SU-DHL-6 (cell line): ENCODE data around the gene B4GALT6.

ENCODE experiments used
- H2AFZ ChIP-seq: fragments of 200-600 bp; sonication (generic); 2 replicates; pipeline ENCODE4 v1.6.1; 2014; ENCODE audit warnings: low read depth, mild to moderate bottlenecking, moderate library complexity, mixed read lengths, antibody characterized with exemption, low read length; ENCODE audit not compliant: severe bottlenecking
- H3F3A ChIP-seq: fragments of 200-600 bp; shearing (Covaris generic); 2 replicates; pipeline ENCODE4 v1.6.0; 2016; ENCODE audit warnings: antibody characterized with exemption, mild to moderate bottlenecking; ENCODE audit not compliant: insufficient read depth
- H3K27ac ChIP-seq: fragments of 200-600 bp; sonication (generic); 2 replicates; pipeline ENCODE4 v1.5.1; 2016; ENCODE audit warnings: low read depth, mild to moderate bottlenecking, low read length, moderate library complexity, mixed read lengths
- H3K27me3 ChIP-seq: fragments of 200-600 bp; sonication (generic), shearing (Covaris generic); 2 replicates; pipeline ENCODE4 v1.6.0; 2014; ENCODE audit warnings: mild to moderate bottlenecking, low read length
- H3K36me3 ChIP-seq: fragments of 200-600 bp; sonication (generic); 2 replicates; pipeline ENCODE4 v1.6.1; 2014; ENCODE audit warnings: mild to moderate bottlenecking, low read length, mixed read lengths
- H3K4me2 ChIP-seq: fragments of 300-600, 200-600 bp; shearing (Covaris generic), sonication (generic); 2 replicates; pipeline ENCODE4 v1.6.0; 2014; ENCODE audit warnings: low read length, low read depth, mild to moderate bottlenecking; ENCODE audit not compliant: poor library complexity, severe bottlenecking
- H3K4me3 ChIP-seq: fragments of 200-600 bp; sonication (generic); 2 replicates; pipeline ENCODE4 v1.5.1; 2014; ENCODE audit warnings: antibody characterized with exemption, low read length, mild to moderate bottlenecking, mixed read lengths; ENCODE audit not compliant: insufficient read depth, poor library complexity, severe bottlenecking
- H3K79me2 ChIP-seq: fragments of 200-600 bp; sonication (generic); 2 replicates; pipeline ENCODE4 v1.6.1; 2014; ENCODE audit warnings: mild to moderate bottlenecking, low read length, moderate library complexity; ENCODE audit not compliant: insufficient read depth
- H3K9ac ChIP-seq: fragments of 200-600 bp; sonication (generic); 2 replicates; pipeline ENCODE4 v1.7.0; 2014; ENCODE audit warnings: mild to moderate bottlenecking, low read length
- H3K9me2 ChIP-seq: fragments of 200-600 bp; sonication (generic); replicated peaks from 2 replicates; pipeline ENCODE4 v1.6.1; 2014; ENCODE audit warnings: low read length; ENCODE audit not compliant: insufficient read depth
- H3K9me3 ChIP-seq: fragments of 200-600 bp; sonication (generic); 2 replicates; pipeline ENCODE4 v1.6.1; 2014; ENCODE audit warnings: low read length, mixed read lengths; ENCODE audit not compliant: insufficient read depth
- H4K20me1 ChIP-seq: fragments of 200-600 bp; sonication (generic); 2 replicates; pipeline ENCODE4 v1.6.1; 2014; ENCODE audit warnings: low read depth, mild to moderate bottlenecking, antibody characterized with exemption, low read length, moderate library complexity, mixed read lengths
- CTCF ChIP-seq: fragments of 200-600 bp; sonication (generic); IDR thresholded peaks from one replicate; pipeline ENCODE4 v1.5.1; 2017; ENCODE audit warnings: antibody characterized with exemption, mild to moderate bottlenecking, low read length, moderate library complexity; ENCODE audit not compliant: insufficient read depth, poor library complexity, severe bottlenecking
- EZH2phosphoT487 ChIP-seq: fragments of 200-600 bp; sonication (generic), shearing (Covaris generic); conservative IDR thresholded peaks from 2 replicates; pipeline ENCODE4 v1.6.1; 2018; ENCODE audit warnings: mild to moderate bottlenecking, antibody characterized with exemption, low read length, moderate library complexity, mixed read lengths

The B4GALT6 gene

DNA sequence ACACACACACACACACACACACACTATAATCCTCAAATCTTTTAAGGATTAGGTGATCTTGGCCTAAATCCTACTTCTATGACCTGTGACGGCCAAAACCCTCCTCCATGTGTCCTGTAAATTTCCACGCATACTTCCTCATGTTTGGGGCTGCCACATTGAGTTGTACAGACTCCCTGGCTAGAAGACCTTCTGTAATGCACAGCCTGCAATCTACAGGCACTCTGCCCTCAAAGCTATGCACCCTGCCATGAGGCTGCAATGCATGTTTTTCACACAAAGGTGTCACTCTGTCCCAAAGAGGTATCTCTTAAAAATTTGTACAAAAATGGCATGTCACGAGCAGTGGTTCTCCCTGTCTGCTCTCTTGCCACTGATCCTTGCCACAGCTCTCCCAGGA, 26.4 kb upstream of the B4GALT6 start:
- Histone ChIP-seq H3K36me3 (no peaks in the 10 kb centered on the region), H3K4me3 (no peak overlapping the region), H3K4me2 (no peak overlapping the region), H3K9me2 (no peaks in the 10 kb centered on the region), H2AFZ (no peak overlapping the region), H4K20me1 (no peaks in the 10 kb centered on the region), H3K79me2 (no peaks in the 10 kb centered on the region), H3K27me3 (no peaks in the 10 kb centered on the region), H3K27ac (no peak overlapping the region), H3F3A (no peaks in the 10 kb centered on the region), H3K9me3 (no peaks in the 10 kb centered on the region), H3K9ac (no peak overlapping the region)
- no peak for TF ChIP-seq EZH2phosphoT487
- TF ChIP-seq CTCF: no peak

DNA sequence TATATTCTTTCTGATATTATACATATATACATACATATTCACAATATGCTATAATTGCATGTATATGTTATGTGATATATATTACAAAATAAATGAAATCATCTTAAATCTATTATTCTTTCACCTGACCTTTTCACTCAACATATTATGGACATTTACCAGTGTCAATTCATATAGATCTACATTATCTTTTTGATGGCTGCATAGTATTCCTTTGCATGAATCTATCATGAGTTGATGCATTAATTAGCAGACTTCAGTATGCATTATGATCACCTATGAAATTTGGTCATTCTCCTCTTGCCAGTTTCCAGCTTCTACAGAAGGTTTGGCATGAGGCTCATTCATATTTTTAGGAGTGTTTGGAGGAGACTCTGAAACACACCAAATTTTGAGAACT, 23.4 kb upstream of the B4GALT6 start:
- no peak overlapping the region for H3K4me2 ChIP-seq
- no peaks in the 10 kb centered on the region for H3F3A ChIP-seq
- H4K20me1 ChIP-seq: no peaks in the 10 kb centered on the region
- no peak overlapping the region for H3K27ac ChIP-seq
- no peaks in the 10 kb centered on the region for H3K27me3 ChIP-seq
- H3K9me3 ChIP-seq: no peaks in the 10 kb centered on the region
- H3K4me3 ChIP-seq: no peak overlapping the region
- no peak for TF ChIP-seq EZH2phosphoT487
- no peak for TF ChIP-seq CTCF
- H3K79me2 ChIP-seq: no peaks in the 10 kb centered on the region
- H3K36me3 ChIP-seq: no peaks in the 10 kb centered on the region
- no peaks in the 10 kb centered on the region for H3K9me2 ChIP-seq
- no peak overlapping the region for H3K9ac ChIP-seq
- no peak overlapping the region for H2AFZ ChIP-seq

- H3K36me3 ChIP-seq: no peaks in the 10 kb centered on the region
- H3K9ac ChIP-seq: no peak overlapping the region
- H2AFZ ChIP-seq: no peak overlapping the region
- no peaks in the 10 kb centered on the region for H3K9me3 ChIP-seq
- H3K79me2 ChIP-seq: no peaks in the 10 kb centered on the region
- no peaks in the 10 kb centered on the region for H3K27me3 ChIP-seq
- no peak overlapping the region for H3K27ac ChIP-seq
- no peaks in the 10 kb centered on the region for H3F3A ChIP-seq
- no peaks in the 10 kb centered on the region for H4K20me1 ChIP-seq
- no peak overlapping the region for H3K4me3 ChIP-seq
- TF ChIP-seq EZH2phosphoT487: no peak
- TF ChIP-seq CTCF: no peak
- H3K9me2 ChIP-seq: no peaks in the 10 kb centered on the region
- no peak overlapping the region for H3K4me2 ChIP-seq
These were observed 18.1 kb upstream of the B4GALT6 start for GRCh38 chr18:31702449-31702848.

DNA sequence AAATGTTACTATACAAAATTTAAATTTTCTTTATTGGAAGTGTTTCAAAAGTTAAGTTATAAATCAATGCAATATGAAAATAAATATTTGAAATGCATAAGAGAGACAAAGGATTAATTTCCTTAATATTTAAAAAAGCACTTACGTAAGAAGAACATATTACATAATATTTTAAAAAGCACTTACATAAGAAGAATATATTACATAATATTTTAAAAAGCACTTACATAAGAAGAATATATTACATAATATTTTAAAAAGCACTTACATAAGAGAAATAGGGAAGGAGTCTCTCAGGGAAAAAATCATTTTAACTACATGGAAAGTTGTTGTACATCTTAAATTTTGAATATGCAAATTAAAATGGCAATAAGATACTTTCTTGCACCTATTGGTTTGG, 17.4 kb upstream of the B4GALT6 start:
- no peaks in the 10 kb centered on the region for H3K79me2 ChIP-seq
- no peak overlapping the region for H2AFZ ChIP-seq
- H3K9ac ChIP-seq: no peak overlapping the region
- H3K4me3 ChIP-seq: no peak overlapping the region
- H3K27ac ChIP-seq: no peak overlapping the region
- TF ChIP-seq CTCF (no peak), EZH2phosphoT487 (no peak)
- H3K9me2 ChIP-seq: no peaks in the 10 kb centered on the region
- H3K9me3 ChIP-seq: no peaks in the 10 kb centered on the region
- no peaks in the 10 kb centered on the region for H3K27me3 ChIP-seq
- no peaks in the 10 kb centered on the region for H3F3A ChIP-seq
- H3K36me3 ChIP-seq: no peaks in the 10 kb centered on the region
- H3K4me2 ChIP-seq: no peak overlapping the region
- no peaks in the 10 kb centered on the region for H4K20me1 ChIP-seq
